Esophagus (tissue), 2 donors: Measurements from ENCODE around the gene RNF213. TPM values are rescaled to one million over a fixed set of nuclear protein-coding genes. Genes with fewer than 3 reads are reported as not detected.
"Not testable (repeated sequence)": the region's sequence is repeated elsewhere in the genome, so short reads cannot be mapped to it uniquely, and the experiment has no call there.

ENCODE experiments used
- H3K27ac ChIP-seq, 2 donors: one replicate each; pipeline ENCODE4 v1.5.1; 2013; ENCODE audit warnings: low read depth in 2 of 2, mild to moderate bottlenecking in 2 of 2, inconsistent platforms in 1 of 2, low read length in 1 of 2, moderate library complexity in 1 of 2
- H3K27me3 ChIP-seq, 2 donors: one replicate each; pipeline ENCODE4 v1.6.1; 2013; ENCODE audit warnings: low read length in 2 of 2, control low read depth in 1 of 2, mild to moderate bottlenecking in 1 of 2; ENCODE audit not compliant: insufficient read depth in 2 of 2, control insufficient read depth in 1 of 2
- H3K36me3 ChIP-seq, 2 donors: one replicate each; pipeline ENCODE4 v1.6.1; 2013; ENCODE audit warnings: low read length in 1 of 2; ENCODE audit not compliant: control insufficient read depth in 2 of 2, insufficient read depth in 2 of 2
- H3K4me1 ChIP-seq, 2 donors: one replicate each; pipeline ENCODE4 v1.6.1; 2013; ENCODE audit warnings: low read length in 1 of 2; ENCODE audit not compliant: control insufficient read depth in 2 of 2, insufficient read depth in 2 of 2
- H3K4me3 ChIP-seq, 2 donors: one replicate each; pipeline ENCODE4 v1.5.1; 2013; ENCODE audit warnings: low read length in 2 of 2, mild to moderate bottlenecking in 2 of 2, low read depth in 1 of 2, moderate library complexity in 1 of 2
- H3K9me3 ChIP-seq, 2 donors: one replicate each; pipeline ENCODE4 v1.6.1; 2013; ENCODE audit warnings: mild to moderate bottlenecking in 2 of 2, low read depth in 1 of 2, low read length in 1 of 2, moderate library complexity in 1 of 2; ENCODE audit not compliant: control insufficient read depth in 2 of 2, insufficient read depth in 1 of 2
- WGBS, 2 donors: extraction: QIAGEN DNeasy Blood & Tissue Kit; methylation state at CpG; one replicate each; pipeline ENCODE4 v1.1.7; 2013; 5-methylcytosine and 5-hydroxymethylcytosine counted together
- polyA plus RNA-seq, 2 donors: library from polyadenylated mRNA; stranded (reverse); fragments of 200-250 nt; gene quantifications; one replicate each; pipeline ENCODE4 v1.2.3, GENCODE V29; 2013
- donor health status: healthy with polysubstance abuse.
- donor health status: Bipolar disorder and iron deficiency.

RNF213 gene
- polyA plus RNA-seq, 2 donors: 17.9 to 54.7 TPM

GRCh38 chr17:80294210-80294609, 33.6 kb downstream of the RNF213 start:
- Histone ChIP-seq H3K9me3 (no peaks in the 10 kb centered on the region), H3K27me3 (no peaks in the 10 kb centered on the region), H3K27ac (no peak overlapping the region), H3K36me3 (peaks cover 31 to 65% of the 10 kb centered on the region in 2 donors), H3K4me3 (no peak overlapping the region), H3K4me1 (no peaks in the 10 kb centered on the region)
- 80 to 90% methylated on average over 7 of the region's 7 CpGs for WGBS, 2 donors

DNA sequence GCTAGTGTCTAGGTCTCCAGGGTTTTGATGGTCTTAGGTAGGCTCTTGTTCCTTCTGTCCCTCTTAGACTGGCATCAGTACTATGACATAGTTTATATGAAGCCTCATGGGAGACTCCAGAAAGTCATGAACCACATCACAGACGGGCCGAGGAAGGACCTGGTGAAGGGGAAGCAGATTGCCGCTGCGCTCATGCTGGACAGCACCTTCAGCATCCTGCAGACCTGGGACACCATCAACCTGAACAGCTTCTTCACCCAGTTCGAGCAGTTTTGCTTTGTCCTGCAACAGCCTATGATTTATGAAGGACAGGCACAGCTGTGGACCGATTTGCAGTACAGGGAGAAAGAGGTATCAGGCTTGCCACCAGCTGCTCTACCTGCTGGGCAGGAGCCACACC, 34.0 kb downstream of the RNF213 start:
- Histone ChIP-seq H3K27me3 (no peaks in the 10 kb centered on the region), H3K9me3 (no peaks in the 10 kb centered on the region), H3K27ac (no peak overlapping the region), H3K4me1 (no peaks in the 10 kb centered on the region), H3K4me3 (no peak overlapping the region), H3K36me3 (peaks cover 30 to 63% of the 10 kb centered on the region in 2 donors)
- WGBS, 2 donors: 91% methylated on average over 6 of the region's 6 CpGs

GRCh38 chr17:80295146-80295545, 34.5 kb downstream of the RNF213 start:
- no peaks in the 10 kb centered on the region for H3K4me1 ChIP-seq
- H3K9me3 ChIP-seq: no peaks in the 10 kb centered on the region
- no peak overlapping the region for H3K27ac ChIP-seq
- no peaks in the 10 kb centered on the region for H3K27me3 ChIP-seq
- WGBS, 2 donors: 91 to 92% methylated on average over 5 of the region's 5 CpGs
- H3K4me3 ChIP-seq: no peak overlapping the region
- peaks cover 30 to 59% of the 10 kb centered on the region in 2 donors for H3K36me3 ChIP-seq

DNA sequence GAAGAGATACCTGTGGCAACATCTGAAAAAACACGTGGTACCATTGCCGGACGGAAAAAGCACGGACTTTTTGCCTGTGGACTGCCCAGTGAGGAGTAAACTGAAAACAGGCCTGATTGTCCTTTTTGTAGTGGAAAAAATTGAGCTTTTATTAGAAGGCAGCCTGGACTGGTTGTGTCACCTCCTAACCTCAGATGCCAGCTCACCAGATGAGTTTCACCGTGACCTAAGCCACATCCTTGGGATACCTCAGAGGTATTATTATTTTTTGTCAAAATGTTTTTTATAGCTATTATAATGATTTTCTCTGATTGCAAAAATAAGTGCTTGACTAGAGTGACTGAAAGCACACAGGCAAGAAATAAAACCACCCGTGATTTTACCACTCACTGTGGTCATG, 34.9 kb downstream of the RNF213 start:
- Histone ChIP-seq H3K4me1 (no peaks in the 10 kb centered on the region), H3K27ac (no peak overlapping the region), H3K36me3 (peaks cover 28 to 59% of the 10 kb centered on the region in 2 donors), H3K9me3 (no peaks in the 10 kb centered on the region), H3K27me3 (no peaks in the 10 kb centered on the region), H3K4me3 (no peak overlapping the region)
- 88 to 94% methylated on average over 6 of the region's 6 CpGs for WGBS, 2 donors

DNA sequence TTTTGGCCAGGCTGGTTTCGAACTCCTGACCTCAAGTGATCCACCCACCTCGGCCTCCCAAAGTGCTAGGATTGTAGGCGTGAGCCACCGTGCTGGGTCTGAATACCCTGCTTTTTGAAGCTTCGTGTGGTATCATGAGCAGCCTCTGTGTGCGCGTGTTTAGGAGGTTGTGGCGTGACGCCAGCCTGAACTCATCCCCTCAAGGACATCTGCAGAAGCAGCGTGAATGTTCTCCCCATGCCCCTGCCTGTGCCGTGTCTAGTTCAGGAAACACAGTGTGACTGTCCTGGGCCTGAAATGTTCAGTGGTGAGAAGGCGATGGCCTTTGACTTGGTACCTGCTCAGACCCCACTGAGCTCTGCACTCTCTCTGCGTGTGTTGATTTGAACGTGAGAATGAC, 35.6 kb downstream of the RNF213 start:
- no peaks in the 10 kb centered on the region for H3K4me1 ChIP-seq
- no peak overlapping the region for H3K27ac ChIP-seq
- peaks cover 27 to 56% of the 10 kb centered on the region in 2 donors for H3K36me3 ChIP-seq
- WGBS, 2 donors: 89 to 91% methylated on average over 14 of the region's 14 CpGs
- H3K27me3 ChIP-seq: no peaks in the 10 kb centered on the region
- H3K9me3 ChIP-seq: no peaks in the 10 kb centered on the region
- H3K4me3 ChIP-seq: no peak overlapping the region

DNA sequence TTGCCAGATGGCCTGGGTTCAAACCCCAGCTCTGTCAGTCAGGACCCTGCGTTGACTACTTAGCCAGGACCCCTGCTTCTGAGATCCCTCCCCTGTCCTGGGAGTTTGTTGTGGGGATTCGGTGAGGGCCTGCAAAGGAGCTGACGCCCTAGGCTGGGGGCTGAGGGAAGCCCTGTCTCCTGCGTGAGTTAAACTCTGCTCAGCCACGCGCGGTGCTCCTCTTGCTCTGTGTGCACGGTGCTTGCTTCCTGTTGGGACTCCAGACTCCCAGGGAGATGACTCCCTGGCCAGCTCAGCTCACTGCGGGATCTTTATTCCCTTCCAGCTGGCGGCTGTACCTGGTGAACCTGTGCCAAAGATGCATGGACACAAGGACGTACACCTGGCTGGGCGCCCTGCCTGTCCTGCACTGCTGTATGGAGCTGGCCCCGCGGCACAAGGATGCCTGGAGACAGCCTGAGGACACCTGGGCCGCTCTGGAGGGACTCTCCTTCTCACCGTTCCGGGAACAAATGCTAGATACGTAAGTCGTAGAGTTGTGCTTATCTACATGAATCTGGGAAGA, 37.4 kb downstream of the RNF213 start:
- WGBS, 2 donors: 87 to 88% methylated on average over 19 of the region's 19 CpGs
- Histone ChIP-seq H3K9me3 (peaks cover 0 to under 1% of the 10 kb centered on the region in 2 donors), H3K27ac (no peak overlapping the region), H3K4me1 (no peaks in the 10 kb centered on the region), H3K36me3 (peaks cover 18 to 45% of the 10 kb centered on the region in 2 donors), H3K27me3 (no peaks in the 10 kb centered on the region), H3K4me3 (no peak overlapping the region)

- H3K9me3 ChIP-seq, H3K27me3 ChIP-seq, H3K4me3 ChIP-seq, H3K4me1 ChIP-seq, H3K27ac ChIP-seq: not testable (repeated sequence)
- WGBS, 2 donors: 96 to 99% methylated on average over 4 of the region's 4 CpGs
- peaks cover 19 to 38% of the 10 kb centered on the region in 2 donors for H3K36me3 ChIP-seq
These were observed 38.9 kb downstream of the RNF213 start for GRCh38 chr17:80299350-80300100.

- not testable (repeated sequence) for H3K27me3 ChIP-seq, H3K4me3 ChIP-seq, H3K9me3 ChIP-seq, H3K4me1 ChIP-seq, H3K27ac ChIP-seq
- WGBS, 2 donors: 90 to 95% methylated on average over 2 of the region's 2 CpGs
- H3K36me3 ChIP-seq: peaks cover 8 to 28% of the 10 kb centered on the region in 2 donors
These were observed 40.1 kb downstream of the RNF213 start for GRCh38 chr17:80300756-80301155.

GRCh38 chr17:80303824-80304223, 43.2 kb downstream of the RNF213 start:
- no peaks in the 10 kb centered on the region for H3K27me3 ChIP-seq
- H3K36me3 ChIP-seq: peaks cover 14 to 23% of the 10 kb centered on the region in 2 donors
- WGBS, 2 donors: 94 to 98% methylated on average over 3 of the region's 3 CpGs
- H3K4me1 ChIP-seq: no peaks in the 10 kb centered on the region
- H3K9me3 ChIP-seq: peaks cover 0 to 2% of the 10 kb centered on the region in 2 donors
- no peak overlapping the region for H3K4me3 ChIP-seq
- no peak overlapping the region for H3K27ac ChIP-seq
